Erythroblast (primary cell): ENCODE data around the gene TTC36.

Experiments used
- GATA1 ChIP-seq: IDR thresholded peaks from 2 replicates; pipeline ENCODE4 v1.6.1; 2011; ENCODE audit warnings: low read depth, mild to moderate bottlenecking, control low read depth, low read length, moderate library complexity
- POLR2A ChIP-seq: IDR thresholded peaks from 2 replicates; pipeline ENCODE4 v1.6.1; 2011; ENCODE audit warnings: mild to moderate bottlenecking, low read length

DNA sequence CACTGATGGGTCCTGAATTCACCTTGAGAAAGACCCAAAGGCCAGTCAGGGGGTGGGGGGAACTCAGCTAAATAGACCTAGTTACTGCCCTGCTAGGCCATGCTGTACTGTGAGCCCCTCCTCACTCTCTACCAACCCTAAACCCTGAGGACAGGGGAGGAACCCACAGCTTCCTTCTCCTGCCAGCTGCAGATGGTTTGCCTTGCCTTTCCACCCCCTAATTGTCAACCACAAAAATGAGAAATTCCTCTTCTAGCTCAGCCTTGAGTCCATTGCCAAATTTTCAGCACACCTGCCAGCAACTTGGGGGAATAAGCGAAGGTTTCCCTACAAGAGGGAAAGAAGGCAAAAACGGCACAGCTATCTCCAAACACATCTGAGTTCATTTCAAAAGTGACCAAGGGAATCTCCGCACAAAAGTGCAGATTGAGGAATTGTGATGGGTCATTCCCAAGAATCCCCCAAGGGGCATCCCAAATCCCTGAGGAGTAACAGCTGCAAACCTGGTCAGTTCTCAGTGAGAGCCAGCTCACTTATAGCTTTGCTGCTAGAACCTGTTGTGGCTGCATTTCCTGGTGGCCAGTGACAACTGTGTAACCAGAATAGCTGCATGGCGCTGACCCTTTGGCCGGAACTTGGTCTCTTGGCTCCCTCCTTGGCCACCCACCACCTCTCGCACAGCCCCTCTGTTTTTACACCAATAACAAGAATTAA lies 2.4 kb upstream of the TTC36 start:
- TF ChIP-seq POLR2A (no peak), GATA1 (no peak)
